Stimulated activated memory B cell treated with anti-CD40 and anti-IgM and Interleukin-4, amounts not matched to agents 10 μg/mL and 1 μg/mL and 100 μg/mL, for 72 hours (primary cell): ENCODE data around the gene HRCT1.
"Not testable (repeated sequence)": the region's sequence is repeated elsewhere in the genome, so short reads cannot be mapped to it uniquely, and the experiment has no call there.

ENCODE experiments used
- ATAC-seq: fragments of 150-1000 bp; cut with Tn5 transposase; 2 replicates; pipeline ENCODE4 v1.10.0; 2021
- H3K27ac Mint-ChIP-seq: one replicate; pipeline ENCODE4 v1.8.0; 2022; ENCODE audit warnings: mild to moderate bottlenecking, mixed read lengths
- H3K27me3 Mint-ChIP-seq: one replicate; pipeline ENCODE4 v1.8.0; 2022; ENCODE audit warnings: mixed read lengths
- H3K36me3 Mint-ChIP-seq: one replicate; pipeline ENCODE4 v1.8.0; 2022; ENCODE audit warnings: mixed read lengths
- H3K4me1 Mint-ChIP-seq: one replicate; pipeline ENCODE4 v1.8.0; 2022; ENCODE audit warnings: mixed read lengths
- H3K4me3 Mint-ChIP-seq: one replicate; pipeline ENCODE4 v1.8.0; 2022; ENCODE audit warnings: mild to moderate bottlenecking, moderate library complexity, mixed read lengths
- H3K9me3 Mint-ChIP-seq: one replicate; pipeline ENCODE4 v1.8.0; 2022; ENCODE audit warnings: mixed read lengths

Gene HRCT1

GRCh38 chr9:35923927-35924763, 18.1 kb downstream of the HRCT1 start:
- Mint-ChIP-seq H3K4me3 (no peak overlapping the region), H3K27me3 (peaks cover 31% of the 10 kb centered on the region), H3K36me3 (no peaks in the 10 kb centered on the region), H3K27ac (no peak overlapping the region), H3K9me3 (no peaks in the 10 kb centered on the region), H3K4me1 (peaks cover 6% of the 10 kb centered on the region)
- ATAC-seq = no peak

GRCh38 chr9:35928591-35929452, 22.8 kb downstream of the HRCT1 start:
- Mint-ChIP-seq H3K36me3 (no peaks in the 10 kb centered on the region), H3K4me3 (no peak overlapping the region), H3K9me3 (no peaks in the 10 kb centered on the region), H3K27me3 (peaks cover 37% of the 10 kb centered on the region), H3K4me1 (no peaks in the 10 kb centered on the region), H3K27ac (no peak overlapping the region)
- ATAC-seq = no peak

- Mint-ChIP-seq H3K4me1 (no peaks in the 10 kb centered on the region), H3K27ac (no peak overlapping the region), H3K27me3 (peaks cover 41% of the 10 kb centered on the region), H3K36me3 (no peaks in the 10 kb centered on the region), H3K4me3 (no peak overlapping the region), H3K9me3 (no peaks in the 10 kb centered on the region)
- ATAC-seq = no peak
Observed at GRCh38 chr9:35929453-35929718, 23.4 kb downstream of the HRCT1 start.

GRCh38 chr9:35930521-35930920, 24.5 kb downstream of the HRCT1 start:
- H3K27ac Mint-ChIP-seq = no peak overlapping the region
- ATAC-seq = no peak
- H3K9me3 Mint-ChIP-seq = no peaks in the 10 kb centered on the region
- no peaks in the 10 kb centered on the region for H3K4me1 Mint-ChIP-seq
- no peak overlapping the region for H3K4me3 Mint-ChIP-seq
- peaks cover 35% of the 10 kb centered on the region for H3K27me3 Mint-ChIP-seq
- H3K36me3 Mint-ChIP-seq = no peaks in the 10 kb centered on the region

- no peaks in the 10 kb centered on the region for H3K36me3 Mint-ChIP-seq
- peaks cover 30% of the 10 kb centered on the region for H3K27me3 Mint-ChIP-seq
- H3K4me1 Mint-ChIP-seq = no peaks in the 10 kb centered on the region
- ATAC-seq = no peak
- no peak overlapping the region for H3K27ac Mint-ChIP-seq
- H3K9me3 Mint-ChIP-seq = no peaks in the 10 kb centered on the region
- H3K4me3 Mint-ChIP-seq = no peak overlapping the region
Observed at GRCh38 chr9:35930989-35931388, 25.0 kb downstream of the HRCT1 start.

- H3K4me3 Mint-ChIP-seq = no peak overlapping the region
- H3K9me3 Mint-ChIP-seq = peaks cover 3% of the 10 kb centered on the region
- no peak overlapping the region for H3K27ac Mint-ChIP-seq
- H3K36me3 Mint-ChIP-seq = no peaks in the 10 kb centered on the region
- H3K27me3 Mint-ChIP-seq = peaks cover 13% of the 10 kb centered on the region
- H3K4me1 Mint-ChIP-seq = peaks cover 8% of the 10 kb centered on the region
- no peak for ATAC-seq
Observed at GRCh38 chr9:35932735-35933134, 26.7 kb downstream of the HRCT1 start.

- Mint-ChIP-seq H3K27ac (no peak overlapping the region), H3K4me3 (no peak overlapping the region), H3K9me3 (peaks cover 3% of the 10 kb centered on the region), H3K36me3 (no peaks in the 10 kb centered on the region), H3K4me1 (peaks cover 8% of the 10 kb centered on the region), H3K27me3 (peaks cover 10% of the 10 kb centered on the region)
- no peak for ATAC-seq
Observed at GRCh38 chr9:35933550-35934067, 27.6 kb downstream of the HRCT1 start.

- H3K27ac Mint-ChIP-seq, H3K4me1 Mint-ChIP-seq, H3K4me3 Mint-ChIP-seq, H3K9me3 Mint-ChIP-seq, H3K27me3 Mint-ChIP-seq, H3K36me3 Mint-ChIP-seq, ATAC-seq: not testable (repeated sequence)
Observed at GRCh38 chr9:35934069-35934468, 28.1 kb downstream of the HRCT1 start.

- Mint-ChIP-seq H3K9me3 (peaks cover 3% of the 10 kb centered on the region), H3K4me3 (no peak overlapping the region), H3K4me1 (peaks cover 8% of the 10 kb centered on the region), H3K36me3 (no peaks in the 10 kb centered on the region), H3K27me3 (peaks cover 10% of the 10 kb centered on the region), H3K27ac (no peak overlapping the region)
- no peak for ATAC-seq
Observed at GRCh38 chr9:35935261-35935660, 29.3 kb downstream of the HRCT1 start.

- Mint-ChIP-seq H3K9me3 (peaks cover 3% of the 10 kb centered on the region), H3K27me3 (peaks cover 10% of the 10 kb centered on the region), H3K27ac (no peak overlapping the region), H3K36me3 (no peaks in the 10 kb centered on the region), H3K4me1 (peaks cover 8% of the 10 kb centered on the region), H3K4me3 (no peak overlapping the region)
- no peak for ATAC-seq
Observed at GRCh38 chr9:35935755-35936509, 29.9 kb downstream of the HRCT1 start.

GRCh38 chr9:35937227-35937626, 31.2 kb downstream of the HRCT1 start:
- peaks cover 10% of the 10 kb centered on the region for H3K27me3 Mint-ChIP-seq
- peaks cover 3% of the 10 kb centered on the region for H3K9me3 Mint-ChIP-seq
- no peak overlapping the region for H3K27ac Mint-ChIP-seq
- H3K4me3 Mint-ChIP-seq = no peak overlapping the region
- ATAC-seq = peak; percentile 67
- H3K4me1 Mint-ChIP-seq = peaks cover 8% of the 10 kb centered on the region
- no peaks in the 10 kb centered on the region for H3K36me3 Mint-ChIP-seq

GRCh38 chr9:35938474-35939356, 32.7 kb downstream of the HRCT1 start:
- Mint-ChIP-seq H3K27ac (no peak overlapping the region), H3K9me3 (peaks cover 3% of the 10 kb centered on the region), H3K36me3 (no peaks in the 10 kb centered on the region), H3K4me3 (no peak overlapping the region), H3K27me3 (peaks cover 16% of the 10 kb centered on the region), H3K4me1 (peaks cover 8% of the 10 kb centered on the region)
- no peak for ATAC-seq

- Mint-ChIP-seq H3K36me3 (no peaks in the 10 kb centered on the region), H3K4me3 (no peak overlapping the region), H3K27ac (no peak overlapping the region), H3K9me3 (peaks cover 3% of the 10 kb centered on the region), H3K4me1 (peaks cover 8% of the 10 kb centered on the region), H3K27me3 (peaks cover 21% of the 10 kb centered on the region)
- no peak for ATAC-seq
Observed at GRCh38 chr9:35939679-35940250, 33.8 kb downstream of the HRCT1 start.
